K562 (cell line): Measurements from ENCODE around the gene HCN3. TPM values are rescaled to one million over a fixed set of nuclear protein-coding genes. Genes with fewer than 3 reads are reported as not detected.

Experiments
- ATAC-seq: fragments of 200-7000 bp; cut with Tn5 transposase; 3 replicates; pipeline ENCODE4 v1.9.1; 2020; ENCODE audit warnings: moderate library complexity
- BruUV-seq: library from RNA; stranded (reverse); fragments of 400-500 nt; replicated peaks from 2 replicates; lab custom pipeline; 2021; lab: Mats Ljungman, UMichigan
- CTCF ChIA-PET: fragments of 300-600 bp; formaldehyde crosslinking; extraction: SDS; loops from one replicate; lab custom pipeline; 2021; ENCODE audit warnings: low intra/inter-chr PET ratio; lab: Yijun Ruan, JAX
- POLR2A ChIA-PET: fragments of 300-600, 350-650 bp; sonication (Branson Sonifier 250); formaldehyde crosslinking; extraction: SDS; loops from one replicate; lab custom pipeline; 2021; ENCODE audit warnings: antibody characterized with exemption, inconsistent platforms; lab: Yijun Ruan, JAX
- DNase-seq, 4 experiments: peaks; one replicate each; pipeline versions ENCODE4 v3.0.0 to v3.0.0-alpha.2; 2011 to 2018; ENCODE audit warnings: low spot score in 3 of 4, mixed read lengths in 3 of 4; ENCODE audit errors: extremely low read depth in 1 of 4
- FAIRE-seq: peaks from 2 replicates; lab custom pipeline; 2011; peaks lifted over from hg19 to GRCh38; lab: Jason Lieb, UNC
- H2AFZ ChIP-seq: 2 replicates; pipeline ENCODE4 v1.6.0; 2011; ENCODE audit warnings: low read depth, low read length, control low read depth, inconsistent platforms
- H3K27ac ChIP-seq: fragments of 200-600 bp; 3 replicates; pipeline ENCODE4 v1.8.0; 2011; ENCODE audit warnings: low read depth, mild to moderate bottlenecking, control low read depth, inconsistent platforms, low read length, moderate library complexity, mixed read lengths; ENCODE audit errors: extremely low read depth
- H3K27me3 ChIP-seq, 2 experiments: fragments of 300-600 bp in 1 of 2; 2 replicates in 1 of 2; 3 replicates in 1 of 2; pipeline versions ENCODE4 v1.6.0 to v1.8.0; 2011; ENCODE audit warnings: inconsistent platforms in 2 of 2, low read length in 2 of 2, mild to moderate bottlenecking in 1 of 2, mixed read lengths in 1 of 2, moderate library complexity in 1 of 2; ENCODE audit not compliant: control insufficient read depth in 2 of 2, insufficient read depth in 2 of 2
- H3K36me3 ChIP-seq: fragments of 300-600 bp; 3 replicates; pipeline ENCODE4 v1.8.0; 2011; ENCODE audit warnings: mild to moderate bottlenecking, low read length, inconsistent platforms; ENCODE audit not compliant: control insufficient read depth, insufficient read depth
- H3K4me1 ChIP-seq, 2 experiments: fragments of 200-600 bp in 1 of 2; replicated peaks in 1 of 2; 2 replicates in 1 of 2; 3 replicates in 1 of 2; pipeline versions ENCODE4 v1.5.1 to v1.8.0; 2011; ENCODE audit warnings: inconsistent platforms in 2 of 2, low read length in 2 of 2, mild to moderate bottlenecking in 1 of 2, mixed read lengths in 1 of 2, moderate library complexity in 1 of 2; ENCODE audit not compliant: control insufficient read depth in 2 of 2, insufficient read depth in 2 of 2
- H3K4me2 ChIP-seq: 2 replicates; pipeline ENCODE4 v1.6.1; 2011; ENCODE audit warnings: low read length, control low read depth, inconsistent platforms, mixed read lengths; ENCODE audit not compliant: insufficient read depth
- H3K4me3 ChIP-seq: fragments of 200-600 bp; sonication (generic), shearing (Covaris generic); 2 replicates; pipeline ENCODE4 v1.5.1; 2016; ENCODE audit warnings: control low read depth, inconsistent platforms
- H3K79me2 ChIP-seq: fragments of 200-600 bp; 3 replicates; pipeline ENCODE4 v1.8.0; 2011; ENCODE audit warnings: low read length, inconsistent platforms; ENCODE audit not compliant: control insufficient read depth, insufficient read depth
- H3K9ac ChIP-seq, 2 experiments: 2 replicates each; pipeline versions ENCODE4 v1.6.0 to v1.6.1; 2011; ENCODE audit warnings: low read depth in 2 of 2, low read length in 2 of 2, control low read depth in 1 of 2, inconsistent platforms in 1 of 2, mild to moderate bottlenecking in 1 of 2, mixed read lengths in 1 of 2; ENCODE audit not compliant: insufficient read depth in 1 of 2
- H3K9me1 ChIP-seq: one replicate; pipeline ENCODE4 v1.6.0; 2011; ENCODE audit warnings: inconsistent platforms, mild to moderate bottlenecking, low read length, moderate library complexity; ENCODE audit not compliant: control insufficient read depth, insufficient read depth
- H3K9me3 ChIP-seq: replicated peaks from 2 replicates; pipeline ENCODE4 v1.5.1; 2011; ENCODE audit warnings: low read depth, low read length, inconsistent platforms; ENCODE audit not compliant: control insufficient read depth, insufficient read depth
- H4K20me1 ChIP-seq: replicated peaks from 2 replicates; pipeline ENCODE4 v1.6.1; 2011; ENCODE audit warnings: low read length, inconsistent platforms, mixed read lengths; ENCODE audit not compliant: control insufficient read depth, insufficient read depth
- CEBPZ ChIP-seq: fragments of 150-350 bp; IDR thresholded peaks from 2 replicates; pipeline ENCODE4 v1.6.1; 2014; ENCODE audit warnings: low read depth, mild to moderate bottlenecking, low read length, borderline replicate concordance
- CTBP1 ChIP-seq: fragments of 450-650 bp; IDR thresholded peaks from 2 replicates; pipeline ENCODE4 v1.6.1; 2016; ENCODE audit warnings: borderline replicate concordance
- KAT8 ChIP-seq: fragments of 450-650 bp; IDR thresholded peaks from 2 replicates; pipeline ENCODE4 v1.6.1; 2016; ENCODE audit warnings: low read depth, mild to moderate bottlenecking
- NFIC ChIP-seq: fragments of 450-650 bp; IDR thresholded peaks from 2 replicates; pipeline ENCODE4 v1.6.1; 2017; ENCODE audit warnings: mild to moderate bottlenecking, inconsistent platforms
- POLR2G ChIP-seq: fragments of 200-400 bp; formaldehyde crosslinking; IDR thresholded peaks from 2 replicates; pipeline ENCODE4 v1.6.1; 2017; ENCODE audit warnings: low read depth, mild to moderate bottlenecking, antibody characterized with exemption, low read length, moderate library complexity
- ZNF311 ChIP-seq: fragments of 250-450 bp; sonication (Bioruptor Pico); IDR thresholded peaks from 2 replicates; pipeline ENCODE4 v1.4.0; 2020; ENCODE audit warnings: mild to moderate bottlenecking, moderate library complexity
- WGBS: fragments of 100-300 bp; shearing (Covaris generic); methylation state at CpG from one replicate; pipeline ENCODE4 v1.1.6; 2016; ENCODE audit warnings: low coverage, mixed read lengths; ENCODE audit not compliant: insufficient coverage; ENCODE audit errors: missing lambda C conversion rate; 5-methylcytosine and 5-hydroxymethylcytosine counted together
- in situ Hi-C: fragments of 300-500 bp; cut with MboI; formaldehyde crosslinking; loops from 4 replicates; pipeline ENCODE4 v1.15.0; 2018; ENCODE audit warnings: inconsistent platforms, mixed read lengths
- intact Hi-C: fragments of 100-400 bp; cut with micrococcal nuclease; formaldehyde crosslinking; loops from 2 replicates; pipeline ENCODE4 v1.14.2; 2022
- polyA plus RNA-seq, 8 experiments: library from polyadenylated mRNA; depleted of rRNA in 4 of 8; stranded (reverse) in 5 of 8; unstranded in 3 of 8; fragments of >200 nt; fragmentation: Nextera tagmentation in 2 of 8; fragmentation: Illumina TruSeq in 1 of 8; extraction: Ambion mirVana in 2 of 8; extraction: Trizol in 1 of 8; gene quantifications; 2 replicates each; pipeline versions ENCODE4 v1.2.1 to v1.2.3, GENCODE V29; 2011 to 2014; ENCODE audit warnings: inconsistent platforms in 1 of 8, missing spikeins in 1 of 8
- total RNA-seq, 7 experiments: library from RNA; depleted of rRNA in 6 of 7; stranded (reverse); fragments of >200 nt in 6 of 7; fragmentation: Illumina TruSeq in 2 of 7; extraction: Trizol in 2 of 7; gene quantifications; 2 replicates each; pipeline versions ENCODE4 v1.2.1 to v1.2.3, GENCODE V29; 2011 to 2021; ENCODE audit warnings: low replicate concordance in 1 of 7

Gene HCN3
- total and polyA plus RNA-seq, 9 of the 15 experiments (the other 6 are each of a cell fraction or from before 2014, with no cell fraction given): 0.91 to 9.7 (median 3.9) TPM

- WGBS: 100% methylated on average over 2 of the region's 2 CpGs
- H3K9me3 ChIP-seq: no peaks in the 10 kb centered on the region
- H4K20me1 ChIP-seq: no peaks in the 10 kb centered on the region; the same call in 1 of the 2 replicates
- in situ Hi-C loops: no loop called here
- H3K27ac ChIP-seq: no peak overlapping the region
- ChIA-PET CTCF (no interaction called here), POLR2A (interaction anchor here (0.6 to 1.7 kb wide), 2 partner anchors 9 to 273 kb away, joined by 3 to 9 read pairs; partner anchors contain the start of gene HCN3)
- no peak overlapping the region for H3K4me3 ChIP-seq
- peaks cover 96% of the 10 kb centered on the region for H3K36me3 ChIP-seq
- peaks cover 32% of the 10 kb centered on the region for H3K79me2 ChIP-seq
- peaks cover 6 to 7% of the 10 kb centered on the region in 2 experiments; a peak in 4 of 5 replicates for H3K4me1 ChIP-seq
- H3K9me1 ChIP-seq: peaks cover 3% of the 10 kb centered on the region
- no peak overlapping the region for H2AFZ ChIP-seq
- no peak for TF ChIP-seq NFIC
- no peak for TF ChIP-seq ZNF311 (CRISPR knock-in tag)
- no peak for TF ChIP-seq CTBP1
- no peak for TF ChIP-seq CEBPZ
- TF ChIP-seq POLR2G: no peak
- no peak for TF ChIP-seq KAT8
- DNase-seq (no peak), FAIRE-seq (no peak), ATAC-seq (no peak)
- H3K9ac ChIP-seq: no peak overlapping the region
- intact Hi-C loops: no loop called here
- no TSS peak for BruUV-seq
- no peaks in the 10 kb centered on the region for H3K27me3 ChIP-seq
- H3K4me2 ChIP-seq: no peak overlapping the region
Observed at GRCh38 chr1:155267373-155267772, 9.9 kb upstream of the HCN3 start.
